Activated B cell treated with CpG ODN at 0.5 μM for 24 hours (primary cell): ENCODE results near the gene MYO16. TPM values are rescaled to one million over a fixed set of nuclear protein-coding genes. Genes with fewer than 3 reads are reported as not detected.

Experiments
- ATAC-seq: fragments of 200-7000 bp; cut with Tn5 transposase; one replicate; pipeline ENCODE4 v1.10.0; 2021; ENCODE audit warnings: low read depth, mild to moderate bottlenecking, moderate library complexity
- CTCF ChIA-PET: fragments of 350-600 bp; sonication (Branson Sonifier 250); formaldehyde crosslinking; loops from one replicate; lab custom pipeline; 2021; ENCODE audit warnings: antibody characterized with exemption; lab: Charles Lee
- POLR2A ChIA-PET: fragments of 350-600 bp; sonication (Branson Sonifier 250); formaldehyde crosslinking; loops from one replicate; lab custom pipeline; 2021; ENCODE audit warnings: antibody characterized with exemption; lab: Charles Lee
- DNase-seq: peaks from one replicate; pipeline ENCODE4 v3.0.0; 2022
- H3K27ac Mint-ChIP-seq: one replicate; pipeline ENCODE4 v1.8.0; 2020; ENCODE audit warnings: mixed read lengths
- H3K27me3 Mint-ChIP-seq: one replicate; pipeline ENCODE4 v1.8.0; 2021; ENCODE audit warnings: mixed read lengths
- H3K36me3 Mint-ChIP-seq: one replicate; pipeline ENCODE4 v1.8.0; 2021; ENCODE audit warnings: low read depth, mixed read lengths
- H3K4me1 Mint-ChIP-seq: one replicate; pipeline ENCODE4 v1.8.0; 2021; ENCODE audit warnings: mixed read lengths
- H3K4me3 Mint-ChIP-seq: one replicate; pipeline ENCODE4 v1.8.0; 2020; ENCODE audit warnings: mild to moderate bottlenecking, mixed read lengths
- H3K9me3 Mint-ChIP-seq: one replicate; pipeline ENCODE4 v1.8.0; 2020; ENCODE audit warnings: mixed read lengths
- intact Hi-C: fragments of 100-400 bp; cut with micrococcal nuclease; formaldehyde crosslinking; loops from one replicate; pipeline ENCODE4 v1.15.1; 2024
- total RNA-seq: library from RNA; stranded (reverse); gene quantifications from 2 replicates; pipeline ENCODE4 v1.2.3, GENCODE V29; 2022
- TF ChIP-seq, protein P1 (sequence below): fragments of 200-600 bp; IDR thresholded peaks from one replicate; pipeline ENCODE4 v1.8.0; 2022; ENCODE audit warnings: antibody characterized with exemption, mild to moderate bottlenecking

MYO16 gene
- total RNA-seq, 1 donor from 2014 or later: not detected

DNA sequence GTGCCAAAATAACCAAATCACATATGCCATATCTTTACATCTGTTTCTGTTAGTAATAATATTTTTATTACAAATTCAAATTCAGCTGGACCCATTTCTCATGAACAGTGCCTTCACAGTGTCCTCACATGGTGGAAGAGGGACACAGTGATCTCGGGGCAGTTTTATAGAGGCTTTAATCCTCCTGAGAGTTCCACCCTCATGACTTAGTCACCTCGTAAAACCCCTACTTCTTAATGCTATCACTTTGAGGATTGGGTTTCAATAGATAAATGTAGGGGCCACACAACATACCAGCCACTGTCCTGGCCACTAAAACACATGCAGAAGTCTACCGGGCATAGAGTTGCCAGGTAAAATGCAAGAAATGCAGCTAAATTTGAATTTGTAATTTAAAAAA is 201.5 kb downstream of the MYO16 start:
- intact Hi-C loops: no loop called here
- no peak for ATAC-seq
- TF ChIP-seq, protein P1, sequence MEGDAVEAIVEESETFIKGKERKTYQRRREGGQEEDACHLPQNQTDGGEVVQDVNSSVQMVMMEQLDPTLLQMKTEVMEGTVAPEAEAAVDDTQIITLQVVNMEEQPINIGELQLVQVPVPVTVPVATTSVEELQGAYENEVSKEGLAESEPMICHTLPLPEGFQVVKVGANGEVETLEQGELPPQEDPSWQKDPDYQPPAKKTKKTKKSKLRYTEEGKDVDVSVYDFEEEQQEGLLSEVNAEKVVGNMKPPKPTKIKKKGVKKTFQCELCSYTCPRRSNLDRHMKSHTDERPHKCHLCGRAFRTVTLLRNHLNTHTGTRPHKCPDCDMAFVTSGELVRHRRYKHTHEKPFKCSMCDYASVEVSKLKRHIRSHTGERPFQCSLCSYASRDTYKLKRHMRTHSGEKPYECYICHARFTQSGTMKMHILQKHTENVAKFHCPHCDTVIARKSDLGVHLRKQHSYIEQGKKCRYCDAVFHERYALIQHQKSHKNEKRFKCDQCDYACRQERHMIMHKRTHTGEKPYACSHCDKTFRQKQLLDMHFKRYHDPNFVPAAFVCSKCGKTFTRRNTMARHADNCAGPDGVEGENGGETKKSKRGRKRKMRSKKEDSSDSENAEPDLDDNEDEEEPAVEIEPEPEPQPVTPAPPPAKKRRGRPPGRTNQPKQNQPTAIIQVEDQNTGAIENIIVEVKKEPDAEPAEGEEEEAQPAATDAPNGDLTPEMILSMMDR: no peak
- no peaks in the 10 kb centered on the region for H3K27me3 Mint-ChIP-seq
- no peak for DNase-seq
- POLR2A ChIA-PET: no interaction called here
- peaks cover 6% of the 10 kb centered on the region for H3K9me3 Mint-ChIP-seq
- H3K4me3 Mint-ChIP-seq: no peak overlapping the region
- no peaks in the 10 kb centered on the region for H3K4me1 Mint-ChIP-seq
- H3K36me3 Mint-ChIP-seq: no peaks in the 10 kb centered on the region
- H3K27ac Mint-ChIP-seq: no peak overlapping the region
- CTCF ChIA-PET: no interaction called here

DNA sequence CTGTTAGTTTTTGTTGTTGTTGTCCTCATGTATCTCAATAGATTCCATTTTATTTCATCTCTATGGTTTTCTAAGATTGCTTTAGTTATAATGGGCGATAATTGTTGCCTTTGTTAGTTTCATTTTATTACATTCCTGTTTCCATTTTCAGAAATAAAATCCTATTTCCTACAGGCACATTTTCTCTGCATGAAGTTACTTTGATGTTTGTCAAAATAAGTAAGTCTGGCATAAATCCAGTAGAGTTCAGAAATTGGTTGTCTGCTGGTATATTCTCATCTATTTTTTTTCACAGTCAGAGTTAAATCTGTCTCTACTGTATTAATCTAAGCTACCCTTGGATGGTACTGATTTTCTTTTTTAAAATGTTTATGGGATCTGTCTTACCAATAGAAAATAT is 204.1 kb downstream of the MYO16 start:
- H3K27ac Mint-ChIP-seq: no peak overlapping the region
- intact Hi-C loops: no loop called here
- no peaks in the 10 kb centered on the region for H3K4me1 Mint-ChIP-seq
- ChIA-PET POLR2A (no interaction called here), CTCF (interaction anchor here (0.8 kb wide), 1 partner anchor 61 kb away, joined by 3 read pairs; no protein-coding TSS in a partner anchor)
- no peaks in the 10 kb centered on the region for H3K36me3 Mint-ChIP-seq
- H3K27me3 Mint-ChIP-seq: no peaks in the 10 kb centered on the region
- no peak overlapping the region for H3K4me3 Mint-ChIP-seq
- DNase-seq (no peak), ATAC-seq (no peak)
- TF ChIP-seq, protein P1: no peak
- H3K9me3 Mint-ChIP-seq: peaks cover 5% of the 10 kb centered on the region

DNA sequence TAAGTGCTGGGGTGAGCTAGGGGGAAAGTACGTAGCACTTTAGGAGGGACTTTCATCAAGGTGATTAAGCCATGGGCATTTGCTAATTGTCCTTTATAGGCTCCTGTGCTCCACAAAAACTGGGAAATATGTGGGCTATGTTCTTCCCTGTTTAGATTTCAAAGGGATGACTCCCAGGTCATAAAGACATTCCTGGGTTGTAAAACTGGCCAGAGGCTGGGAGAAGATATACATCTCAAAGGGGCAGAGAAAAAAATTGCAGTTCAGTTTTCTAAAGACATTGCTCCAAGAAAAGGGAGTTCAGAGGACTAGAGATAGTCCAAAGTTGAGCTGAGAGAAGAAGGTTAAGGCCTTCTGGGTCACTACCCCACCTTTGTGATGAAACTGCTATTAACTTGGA is 204.8 kb downstream of the MYO16 start:
- no peak for ATAC-seq
- ChIA-PET POLR2A (no interaction called here), CTCF (no interaction called here)
- H3K9me3 Mint-ChIP-seq: peaks cover 2% of the 10 kb centered on the region
- TF ChIP-seq, protein P1: no peak
- intact Hi-C loops: no loop called here
- no peaks in the 10 kb centered on the region for H3K27me3 Mint-ChIP-seq
- H3K27ac Mint-ChIP-seq: no peak overlapping the region
- H3K4me3 Mint-ChIP-seq: no peak overlapping the region
- no peak for DNase-seq
- no peaks in the 10 kb centered on the region for H3K36me3 Mint-ChIP-seq
- no peaks in the 10 kb centered on the region for H3K4me1 Mint-ChIP-seq

DNA sequence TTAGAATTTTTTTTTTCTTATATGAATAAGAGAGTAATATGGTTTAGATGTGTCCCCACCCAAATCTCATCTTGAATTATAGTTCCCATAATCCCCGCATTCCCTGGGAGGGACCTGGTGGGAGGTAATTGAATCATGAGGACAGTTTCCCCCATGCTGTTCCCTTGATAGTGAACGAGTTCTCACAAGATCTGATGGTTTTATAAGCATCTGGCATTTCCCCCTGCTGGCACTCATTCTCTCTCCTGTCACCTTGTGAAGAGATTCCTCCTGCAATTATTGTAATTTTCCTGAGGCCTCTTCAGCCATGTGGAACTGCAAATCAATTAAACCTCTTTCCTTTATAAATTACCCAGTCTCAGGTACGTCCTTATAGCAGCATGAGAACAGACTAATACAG is 205.7 kb downstream of the MYO16 start:
- no peaks in the 10 kb centered on the region for H3K27me3 Mint-ChIP-seq
- H3K9me3 Mint-ChIP-seq: no peaks in the 10 kb centered on the region
- H3K36me3 Mint-ChIP-seq: no peaks in the 10 kb centered on the region
- no peaks in the 10 kb centered on the region for H3K4me1 Mint-ChIP-seq
- CTCF ChIA-PET: no interaction called here
- TF ChIP-seq, protein P1: no peak
- intact Hi-C loops: no loop called here
- no peak overlapping the region for H3K4me3 Mint-ChIP-seq
- H3K27ac Mint-ChIP-seq: no peak overlapping the region
- DNase-seq (no peak), ATAC-seq (no peak)
- POLR2A ChIA-PET: no interaction called here

DNA sequence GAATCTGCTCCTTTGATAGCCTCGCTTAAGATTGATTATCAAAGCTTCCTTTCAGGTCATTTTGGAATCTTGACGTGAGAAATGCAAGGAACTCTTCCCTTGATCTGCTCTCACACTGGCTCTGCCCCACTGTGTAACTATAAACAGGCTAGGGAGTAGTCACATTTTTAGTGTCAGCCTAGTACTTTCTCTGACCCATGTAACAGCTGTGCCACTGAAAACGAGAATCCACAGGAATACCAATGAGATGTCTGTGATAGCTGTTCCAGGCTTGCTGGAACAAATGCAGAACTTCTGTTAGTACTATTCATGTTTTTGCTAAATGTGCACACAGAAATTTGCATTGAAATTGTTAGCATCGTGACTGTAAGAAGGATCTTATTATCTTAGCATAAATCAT is 221.3 kb downstream of the MYO16 start:
- DNase-seq: no peak
- CTCF ChIA-PET: no interaction called here
- no peak overlapping the region for H3K4me3 Mint-ChIP-seq
- H3K27me3 Mint-ChIP-seq: no peaks in the 10 kb centered on the region
- intact Hi-C loops: no loop called here
- no peak overlapping the region for H3K27ac Mint-ChIP-seq
- H3K9me3 Mint-ChIP-seq: no peaks in the 10 kb centered on the region
- TF ChIP-seq, protein P1: no peak
- POLR2A ChIA-PET: no interaction called here
- no peaks in the 10 kb centered on the region for H3K36me3 Mint-ChIP-seq
- peaks cover 4% of the 10 kb centered on the region for H3K4me1 Mint-ChIP-seq
- no peak for ATAC-seq
